Measurements from ENCODE around the gene B4GAT1.

DNA sequence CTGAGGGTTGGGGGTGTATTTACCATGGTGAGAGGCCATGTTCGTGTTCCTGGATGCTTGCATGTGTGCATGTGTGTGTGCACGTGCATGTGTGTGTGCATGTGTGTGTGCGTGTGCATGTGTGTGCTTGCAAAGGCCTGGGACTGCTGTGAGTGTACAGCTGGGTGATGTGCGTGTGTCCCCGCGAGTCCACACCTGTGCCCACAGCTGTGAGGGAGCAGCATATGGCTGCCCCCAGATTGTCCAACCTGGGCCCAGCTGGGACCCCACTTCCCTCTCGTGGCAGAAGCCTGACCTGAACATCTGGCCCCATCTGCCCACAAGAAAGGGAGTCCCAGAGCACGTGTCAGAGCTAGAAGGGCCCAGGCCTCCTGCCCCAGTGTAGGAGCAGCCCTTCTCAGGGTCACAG, 22.2 kb downstream of the B4GAT1 start:
- TF ChIP-seq POLR2AphosphoS5 (IDR thresholded peaks at IDR 0.05; ENCODE audit: low read depth, low read length) (no peak), POLR2A (IDR thresholded peaks at IDR 0.05; ENCODE audit: low read depth, low read length) (no peak)

Measured in GM12892 (cell line).